Activated T-helper 2 cell treated with anti-CD3 and anti-CD28 coated beads, Interferon-gamma antibody, Interleukin-2, Interleukin-4, amounts not matched to agents 10 μg/mL and 5 μg/mL and 100 μg/mL, durations not matched to agents 14 hours and 24 hours and 36 hours (primary cell): ENCODE measurements around the gene ZSCAN20. TPM values are rescaled to one million over a fixed set of nuclear protein-coding genes. Genes with fewer than 3 reads are reported as not detected.

Source experiments
- DNase-seq: peaks from one replicate; pipeline ENCODE4 v3.0.0; 2021; ENCODE audit warnings: low spot score
- H3K27ac Mint-ChIP-seq: one replicate; pipeline ENCODE4 v1.8.0; 2021; ENCODE audit warnings: mixed read lengths
- H3K27me3 Mint-ChIP-seq: one replicate; pipeline ENCODE4 v1.8.0; 2021; ENCODE audit warnings: low read depth, mixed read lengths
- H3K36me3 Mint-ChIP-seq: one replicate; pipeline ENCODE4 v1.8.0; 2021; ENCODE audit warnings: low read depth, mixed read lengths
- H3K4me1 Mint-ChIP-seq: one replicate; pipeline ENCODE4 v1.8.0; 2021; ENCODE audit warnings: low read depth, mixed read lengths
- H3K4me3 Mint-ChIP-seq: one replicate; pipeline ENCODE4 v1.8.0; 2021; ENCODE audit warnings: low read depth, mild to moderate bottlenecking, moderate library complexity, mixed read lengths
- H3K9me3 Mint-ChIP-seq: one replicate; pipeline ENCODE4 v1.8.0; 2021; ENCODE audit warnings: mixed read lengths
- intact Hi-C: fragments of 100-400 bp; cut with micrococcal nuclease; formaldehyde crosslinking; loops from one replicate; pipeline ENCODE4 v1.15.1; 2023
- total RNA-seq: library from RNA; stranded (reverse); gene quantifications from 2 replicates; pipeline ENCODE4 v1.2.3, GENCODE V29; 2022

ZSCAN20 gene
- 2.6 and 4.1 TPM in 2 replicates for total RNA-seq

- peak within 1 kb of the TSS; percentile 81 for H3K4me3 Mint-ChIP-seq
- no peaks in the 10 kb centered on the region for H3K36me3 Mint-ChIP-seq
- peaks cover 30% of the 10 kb centered on the region for H3K4me1 Mint-ChIP-seq
- intact Hi-C loops = loop anchor here (5.0 kb wide), 3 partner anchors 105 to 175 kb away; no protein-coding TSS in a partner anchor
- peak within 1 kb of the TSS; percentile 43 for H3K27ac Mint-ChIP-seq
- H3K9me3 Mint-ChIP-seq = no peaks in the 10 kb centered on the region
- no peaks in the 10 kb centered on the region for H3K27me3 Mint-ChIP-seq
- peak; percentile 82 for DNase-seq
Observed at GRCh38 chr1:33472269-33472980, at the start of gene ZSCAN20. Gene ZSCAN20 (plus strand): TSS chr1:33472645. CDS start chr1:33479289, 6,644 bp downstream.

GRCh38 chr1:33424205-33424604, 48.2 kb upstream of the ZSCAN20 start:
- Mint-ChIP-seq H3K9me3 (no peaks in the 10 kb centered on the region), H3K27me3 (peaks cover 35% of the 10 kb centered on the region), H3K4me1 (peaks cover 2% of the 10 kb centered on the region), H3K27ac (no peak overlapping the region), H3K36me3 (no peaks in the 10 kb centered on the region), H3K4me3 (no peak overlapping the region)
- intact Hi-C loops = no loop called here
- no peak for DNase-seq

GRCh38 chr1:33424610-33425009, 47.8 kb upstream of the ZSCAN20 start:
- intact Hi-C loops = no loop called here
- no peak overlapping the region for H3K4me3 Mint-ChIP-seq
- no peaks in the 10 kb centered on the region for H3K9me3 Mint-ChIP-seq
- DNase-seq = no peak
- no peaks in the 10 kb centered on the region for H3K36me3 Mint-ChIP-seq
- H3K4me1 Mint-ChIP-seq = peaks cover 2% of the 10 kb centered on the region
- H3K27ac Mint-ChIP-seq = no peak overlapping the region
- H3K27me3 Mint-ChIP-seq = peaks cover 33% of the 10 kb centered on the region

- intact Hi-C loops = no loop called here
- Mint-ChIP-seq H3K4me3 (no peak overlapping the region), H3K9me3 (no peaks in the 10 kb centered on the region), H3K27ac (no peak overlapping the region), H3K36me3 (no peaks in the 10 kb centered on the region), H3K4me1 (peaks cover 3% of the 10 kb centered on the region), H3K27me3 (peaks cover 30% of the 10 kb centered on the region)
- no peak for DNase-seq
Observed at GRCh38 chr1:33425900-33426299, 46.5 kb upstream of the ZSCAN20 start.

GRCh38 chr1:33426916-33427315, 45.5 kb upstream of the ZSCAN20 start:
- H3K27ac Mint-ChIP-seq = no peak overlapping the region
- H3K36me3 Mint-ChIP-seq = no peaks in the 10 kb centered on the region
- DNase-seq = no peak
- peaks cover 5% of the 10 kb centered on the region for H3K4me1 Mint-ChIP-seq
- peaks cover 25% of the 10 kb centered on the region for H3K27me3 Mint-ChIP-seq
- H3K9me3 Mint-ChIP-seq = no peaks in the 10 kb centered on the region
- intact Hi-C loops = no loop called here
- no peak overlapping the region for H3K4me3 Mint-ChIP-seq

- H3K36me3 Mint-ChIP-seq = no peaks in the 10 kb centered on the region
- no peaks in the 10 kb centered on the region for H3K9me3 Mint-ChIP-seq
- no peak overlapping the region for H3K27ac Mint-ChIP-seq
- DNase-seq = no peak
- H3K27me3 Mint-ChIP-seq = peaks cover 20% of the 10 kb centered on the region
- no peak overlapping the region for H3K4me3 Mint-ChIP-seq
- peaks cover 5% of the 10 kb centered on the region for H3K4me1 Mint-ChIP-seq
- intact Hi-C loops = no loop called here
Observed at GRCh38 chr1:33428661-33429060, 43.8 kb upstream of the ZSCAN20 start.

GRCh38 chr1:33429332-33429731, 43.1 kb upstream of the ZSCAN20 start:
- Mint-ChIP-seq H3K27me3 (peaks cover 25% of the 10 kb centered on the region), H3K4me1 (peaks cover 5% of the 10 kb centered on the region), H3K4me3 (no peak overlapping the region), H3K27ac (no peak overlapping the region), H3K9me3 (no peaks in the 10 kb centered on the region), H3K36me3 (no peaks in the 10 kb centered on the region)
- intact Hi-C loops = no loop called here
- DNase-seq = no peak

GRCh38 chr1:33429856-33430691, 42.4 kb upstream of the ZSCAN20 start:
- Mint-ChIP-seq H3K9me3 (no peaks in the 10 kb centered on the region), H3K4me1 (peaks cover 5% of the 10 kb centered on the region), H3K4me3 (no peak overlapping the region), H3K27me3 (peaks cover 29% of the 10 kb centered on the region), H3K36me3 (no peaks in the 10 kb centered on the region), H3K27ac (no peak overlapping the region)
- DNase-seq = no peak
- intact Hi-C loops = no loop called here

- H3K36me3 Mint-ChIP-seq = no peaks in the 10 kb centered on the region
- H3K27me3 Mint-ChIP-seq = peaks cover 29% of the 10 kb centered on the region
- peak within 1 kb of the TSS; percentile 54 for H3K4me3 Mint-ChIP-seq
- peak; percentile 81 for DNase-seq
- intact Hi-C loops = no loop called here
- H3K4me1 Mint-ChIP-seq = peaks cover 3% of the 10 kb centered on the region
- no peaks in the 10 kb centered on the region for H3K9me3 Mint-ChIP-seq
- H3K27ac Mint-ChIP-seq = no peak within 1 kb of the TSS
Observed at GRCh38 chr1:33430692-33431593, 41.5 kb upstream of the ZSCAN20 start, which contains the start of gene PHC2. Gene PHC2 (minus strand): TSS chr1:33431095. CDS start chr1:33375539, 55,556 bp downstream.

GRCh38 chr1:33433509-33434362, 38.7 kb upstream of the ZSCAN20 start:
- Mint-ChIP-seq H3K27me3 (peaks cover 27% of the 10 kb centered on the region), H3K9me3 (no peaks in the 10 kb centered on the region), H3K4me1 (peaks cover 3% of the 10 kb centered on the region), H3K27ac (no peak overlapping the region), H3K4me3 (no peak overlapping the region), H3K36me3 (no peaks in the 10 kb centered on the region)
- intact Hi-C loops = no loop called here
- DNase-seq = no peak

GRCh38 chr1:33434363-33434750, 38.1 kb upstream of the ZSCAN20 start:
- no peak for DNase-seq
- intact Hi-C loops = no loop called here
- no peak overlapping the region for H3K4me3 Mint-ChIP-seq

More at GRCh38 chr1:33434363-33434750, 38.1 kb upstream of the ZSCAN20 start:
- peaks cover 27% of the 10 kb centered on the region for H3K27me3 Mint-ChIP-seq
- H3K4me1 Mint-ChIP-seq = peaks cover 3% of the 10 kb centered on the region
- H3K9me3 Mint-ChIP-seq = no peaks in the 10 kb centered on the region
- no peaks in the 10 kb centered on the region for H3K36me3 Mint-ChIP-seq
- H3K27ac Mint-ChIP-seq = no peak overlapping the region
